ENCODE measurements around the gene KLHL33.

KLHL33 gene

DNA sequence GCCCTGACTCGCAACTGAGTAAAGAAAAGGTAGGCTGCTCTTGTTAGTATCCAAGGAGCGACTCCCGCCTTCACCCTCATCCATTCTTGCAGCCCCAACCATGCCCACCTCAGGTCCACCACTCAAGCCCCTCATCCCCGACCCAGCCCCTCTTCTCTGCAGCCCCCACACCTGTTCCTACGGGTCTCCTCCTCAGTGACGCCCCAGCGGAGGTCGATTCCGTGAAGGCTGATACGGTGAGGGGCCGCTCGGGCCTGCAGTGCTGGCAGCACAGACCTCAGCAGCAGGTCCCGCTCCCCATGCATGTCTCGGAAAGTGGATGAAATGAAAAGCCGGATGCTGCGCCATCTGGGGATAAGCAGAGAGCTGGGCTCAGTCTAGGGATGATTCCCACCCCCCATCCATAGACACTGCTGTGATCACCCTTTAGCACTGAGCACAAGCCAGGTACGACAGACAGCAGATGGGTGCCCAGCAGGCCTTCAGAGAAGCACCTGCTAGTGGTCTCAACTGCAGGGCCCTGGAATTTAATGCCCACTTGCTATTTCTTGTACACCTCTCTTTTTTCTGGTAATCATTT is 49.6 kb downstream of the KLHL33 start:
- TF ChIP-seq, protein P1, sequence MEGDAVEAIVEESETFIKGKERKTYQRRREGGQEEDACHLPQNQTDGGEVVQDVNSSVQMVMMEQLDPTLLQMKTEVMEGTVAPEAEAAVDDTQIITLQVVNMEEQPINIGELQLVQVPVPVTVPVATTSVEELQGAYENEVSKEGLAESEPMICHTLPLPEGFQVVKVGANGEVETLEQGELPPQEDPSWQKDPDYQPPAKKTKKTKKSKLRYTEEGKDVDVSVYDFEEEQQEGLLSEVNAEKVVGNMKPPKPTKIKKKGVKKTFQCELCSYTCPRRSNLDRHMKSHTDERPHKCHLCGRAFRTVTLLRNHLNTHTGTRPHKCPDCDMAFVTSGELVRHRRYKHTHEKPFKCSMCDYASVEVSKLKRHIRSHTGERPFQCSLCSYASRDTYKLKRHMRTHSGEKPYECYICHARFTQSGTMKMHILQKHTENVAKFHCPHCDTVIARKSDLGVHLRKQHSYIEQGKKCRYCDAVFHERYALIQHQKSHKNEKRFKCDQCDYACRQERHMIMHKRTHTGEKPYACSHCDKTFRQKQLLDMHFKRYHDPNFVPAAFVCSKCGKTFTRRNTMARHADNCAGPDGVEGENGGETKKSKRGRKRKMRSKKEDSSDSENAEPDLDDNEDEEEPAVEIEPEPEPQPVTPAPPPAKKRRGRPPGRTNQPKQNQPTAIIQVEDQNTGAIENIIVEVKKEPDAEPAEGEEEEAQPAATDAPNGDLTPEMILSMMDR (IDR thresholded peaks at IDR 0.05; ENCODE audit: borderline replicate concordance, control extremely low read depth, extremely low read depth, insufficient read depth, missing control alignments), result no peak
- DNase-seq (ENCODE audit: low spot score), result no peak
- in situ Hi-C loops (cut with MboI; ENCODE audit: low sequenced_read_pairs, unreplicated experiment), result no loop called here

DNA sequence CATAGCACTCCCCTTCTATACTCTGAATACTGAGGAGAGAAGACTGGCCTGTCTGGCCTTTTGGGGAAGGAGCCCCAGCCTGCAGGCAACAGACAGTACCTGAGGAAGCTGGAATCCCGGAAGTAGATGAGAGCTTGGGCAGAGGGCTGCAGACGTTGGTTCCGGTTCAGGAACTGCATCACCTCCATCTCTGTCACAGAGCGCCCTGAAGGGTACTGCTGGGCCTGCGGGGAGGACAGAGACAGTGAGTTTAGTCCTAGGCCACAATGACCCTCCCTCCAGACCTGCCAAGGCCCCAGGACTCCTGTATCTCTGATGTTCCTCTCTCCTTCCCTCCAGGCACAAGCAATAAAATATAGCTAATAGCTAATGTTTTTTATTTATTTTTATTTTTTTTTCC is 51.1 kb downstream of the KLHL33 start:
- TF ChIP-seq, protein P1 (IDR thresholded peaks at IDR 0.05; ENCODE audit: borderline replicate concordance, control extremely low read depth, extremely low read depth, insufficient read depth, missing control alignments), result no peak
- in situ Hi-C loops (cut with MboI; ENCODE audit: low sequenced_read_pairs, unreplicated experiment), result no loop called here
- no peak for DNase-seq (ENCODE audit: low spot score)

DNA sequence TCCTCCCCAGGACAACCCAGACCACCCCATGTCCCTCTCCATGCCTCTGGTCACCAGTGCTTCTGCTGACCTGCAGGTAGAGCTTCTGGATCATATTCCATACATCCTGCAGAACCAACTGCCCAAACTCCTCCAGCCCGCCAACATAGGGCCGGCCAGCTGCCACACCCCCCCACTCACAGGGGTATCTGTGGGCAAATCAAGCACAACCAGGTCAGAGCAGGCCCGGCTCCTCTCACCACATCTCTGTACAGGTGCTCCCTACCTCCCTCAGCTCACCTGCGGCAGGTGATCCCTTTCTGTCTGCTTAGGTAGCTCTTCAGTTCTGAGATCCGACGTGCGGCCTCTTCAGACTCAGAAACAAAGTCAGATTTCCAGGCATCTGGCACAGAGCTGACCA is 51.6 kb downstream of the KLHL33 start:
- TF ChIP-seq, protein P1 (IDR thresholded peaks at IDR 0.05; ENCODE audit: borderline replicate concordance, control extremely low read depth, extremely low read depth, insufficient read depth, missing control alignments), result no peak
- in situ Hi-C loops (cut with MboI; ENCODE audit: low sequenced_read_pairs, unreplicated experiment), result no loop called here

DNA sequence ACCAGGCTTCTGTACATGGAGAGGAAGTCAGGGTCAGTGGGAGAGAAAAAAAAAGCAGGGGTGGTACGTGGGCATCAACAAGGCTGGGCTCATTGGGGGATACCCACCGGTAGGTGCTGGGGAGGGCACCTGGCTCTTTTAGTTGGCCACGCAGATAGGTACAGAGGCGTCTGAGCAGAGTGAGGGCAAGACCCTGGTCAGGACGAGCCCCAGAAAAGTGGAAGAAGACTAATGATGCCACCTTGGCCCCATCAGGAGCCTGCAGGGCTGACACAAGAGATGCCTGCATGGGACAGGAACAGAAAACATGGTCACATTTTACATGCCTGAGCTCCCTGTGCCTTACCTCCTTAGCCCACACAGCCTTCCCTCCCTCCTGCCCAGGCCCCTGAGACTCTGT is 52.3 kb downstream of the KLHL33 start:
- DNase-seq (ENCODE audit: low spot score), result no peak
- TF ChIP-seq, protein P1 (IDR thresholded peaks at IDR 0.05; ENCODE audit: borderline replicate concordance, control extremely low read depth, extremely low read depth, insufficient read depth, missing control alignments), result no peak
- in situ Hi-C loops (cut with MboI; ENCODE audit: low sequenced_read_pairs, unreplicated experiment), result no loop called here

More for the DNA sequence above, 51.6 kb downstream of the KLHL33 start:
- no peak for DNase-seq (ENCODE audit: low spot score)

DNA sequence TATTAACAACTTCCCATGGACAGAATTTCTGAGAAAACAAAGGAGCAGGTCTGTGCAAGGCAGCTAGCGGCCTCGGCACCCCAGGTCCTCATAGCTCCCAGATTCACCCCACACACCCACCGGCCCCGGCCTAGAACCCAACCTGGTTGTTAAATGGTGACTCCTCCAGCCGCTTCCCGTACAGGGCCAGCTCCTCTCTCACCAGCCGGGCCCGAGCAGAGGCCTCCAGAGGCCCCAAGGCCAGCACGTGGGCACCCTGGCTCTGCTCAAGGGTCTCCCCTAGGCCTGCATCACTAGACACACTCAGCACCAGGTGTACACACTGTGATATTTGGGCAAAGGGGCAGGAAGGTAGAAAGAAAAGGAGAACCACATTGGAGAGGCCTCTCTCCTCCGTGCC is 52.9 kb downstream of the KLHL33 start:
- DNase-seq (ENCODE audit: low spot score), result no peak
- TF ChIP-seq, protein P1 (IDR thresholded peaks at IDR 0.05; ENCODE audit: borderline replicate concordance, control extremely low read depth, extremely low read depth, insufficient read depth, missing control alignments), result no peak
- in situ Hi-C loops (cut with MboI; ENCODE audit: low sequenced_read_pairs, unreplicated experiment), result no loop called here

DNA sequence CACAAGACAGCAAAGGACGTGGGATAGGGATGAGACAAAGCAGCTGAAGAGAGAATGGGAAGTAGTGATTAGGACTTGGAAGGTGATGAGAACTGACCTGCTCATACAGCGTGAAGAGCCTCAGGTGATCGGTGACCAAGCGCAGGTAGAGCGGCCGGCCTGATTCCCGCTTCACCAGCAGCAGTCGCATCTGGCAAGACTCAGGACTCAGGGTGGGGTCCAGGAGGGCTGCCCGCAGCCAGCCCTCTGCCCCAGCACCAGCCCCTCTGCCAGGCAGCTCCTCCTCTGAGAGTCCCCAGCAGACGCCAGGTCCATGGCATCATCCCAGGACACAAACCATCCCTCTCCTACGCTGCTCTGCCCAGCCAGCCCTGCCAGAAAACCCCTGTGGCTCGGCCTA is 53.4 kb downstream of the KLHL33 start:
- DNase-seq (ENCODE audit: low spot score), result no peak
- in situ Hi-C loops (cut with MboI; ENCODE audit: low sequenced_read_pairs, unreplicated experiment), result no loop called here
- TF ChIP-seq, protein P1 (IDR thresholded peaks at IDR 0.05; ENCODE audit: borderline replicate concordance, control extremely low read depth, extremely low read depth, insufficient read depth, missing control alignments), result no peak

Data from GM13976 (cell line).